BJ (cell line): ENCODE results near the gene TBL1XR1. TPM values are rescaled to one million over a fixed set of nuclear protein-coding genes. Genes with fewer than 3 reads are reported as not detected.

Source experiments
- CTCF ChIA-PET: fragments of 350-600 bp; formaldehyde crosslinking; extraction: SDS; loops from one replicate; lab custom pipeline; 2021; ENCODE audit warnings: antibody characterized with exemption, inconsistent platforms; lab: Yijun Ruan, JAX
- POLR2A ChIA-PET: fragments of 300-600 bp; sonication (Branson Sonifier 250); formaldehyde crosslinking; extraction: SDS; loops from one replicate; lab custom pipeline; 2021; ENCODE audit warnings: antibody characterized with exemption; lab: Charles Lee
- DNase-seq: peaks from one replicate; pipeline ENCODE4 v3.0.0-alpha.2; 2011; ENCODE audit warnings: low read depth
- H3K27me3 ChIP-seq: 2 replicates; pipeline ENCODE4 v1.6.0; 2011; ENCODE audit warnings: low read length; ENCODE audit not compliant: control insufficient read depth, insufficient read depth
- H3K36me3 ChIP-seq: 2 replicates; pipeline ENCODE4 v1.5.1; 2011; ENCODE audit warnings: low read length; ENCODE audit not compliant: control insufficient read depth, insufficient read depth
- H3K4me3 ChIP-seq: 2 replicates; pipeline ENCODE4 v1.5.1; 2011; ENCODE audit warnings: low read depth, mild to moderate bottlenecking, control low read depth, low read length
- CTCF ChIP-seq: IDR thresholded peaks from 2 replicates; pipeline ENCODE4 v1.5.1; 2011; ENCODE audit warnings: low read depth, mild to moderate bottlenecking, control low read depth, inconsistent platforms, low read length, moderate library complexity; ENCODE audit not compliant: insufficient read depth
- polyA plus RNA-seq: library from polyadenylated mRNA; depleted of rRNA; stranded (reverse); fragments of >200 nt; gene quantifications from 2 replicates; pipeline ENCODE4 v1.2.3, GENCODE V29; 2011

Gene TBL1XR1
- polyA plus RNA-seq, 1 experiment = 95.4 TPM

- ChIA-PET POLR2A (no interaction called here), CTCF (no interaction called here)
- H3K4me3 ChIP-seq = no peak overlapping the region
- TF ChIP-seq CTCF = no peak
- no peak for DNase-seq
- peaks cover 10% of the 10 kb centered on the region for H3K36me3 ChIP-seq
- H3K27me3 ChIP-seq = no peaks in the 10 kb centered on the region
Measured at GRCh38 chr3:177041021-177041729, 156.1 kb downstream of the TBL1XR1 start.

GRCh38 chr3:177039490-177040274 lies 157.6 kb downstream of the TBL1XR1 start:
- Histone ChIP-seq H3K4me3 (no peak overlapping the region), H3K27me3 (no peaks in the 10 kb centered on the region), H3K36me3 (peaks cover 10% of the 10 kb centered on the region)
- no peak for DNase-seq
- ChIA-PET POLR2A (no interaction called here), CTCF (interaction anchor here (1.0 kb wide), 1 partner anchor 12 kb away, joined by 3 read pairs; no protein-coding TSS in a partner anchor)
- TF ChIP-seq CTCF = no peak

GRCh38 chr3:177037241-177037640 lies 160.0 kb downstream of the TBL1XR1 start:
- H3K4me3 ChIP-seq = no peak overlapping the region
- CTCF ChIA-PET = no interaction called here
- no peak for TF ChIP-seq CTCF
- peaks cover 10% of the 10 kb centered on the region for H3K36me3 ChIP-seq
- no peaks in the 10 kb centered on the region for H3K27me3 ChIP-seq
- no peak for DNase-seq
- POLR2A ChIA-PET = no interaction called here

- peaks cover 6% of the 10 kb centered on the region for H3K36me3 ChIP-seq
- DNase-seq = no peak
- TF ChIP-seq CTCF = no peak
- no peak overlapping the region for H3K4me3 ChIP-seq
- CTCF ChIA-PET = interaction anchor here (1.2 kb wide), 1 partner anchor 11 kb away, joined by 3 read pairs; no protein-coding TSS in a partner anchor
- H3K27me3 ChIP-seq = no peaks in the 10 kb centered on the region
- POLR2A ChIA-PET = no interaction called here
Measured at GRCh38 chr3:177035676-177036075, 161.6 kb downstream of the TBL1XR1 start.

- DNase-seq = no peak
- H3K27me3 ChIP-seq = no peaks in the 10 kb centered on the region
- H3K36me3 ChIP-seq = peaks cover 6% of the 10 kb centered on the region
- TF ChIP-seq CTCF = no peak
- ChIA-PET CTCF (no interaction called here), POLR2A (no interaction called here)
- no peak overlapping the region for H3K4me3 ChIP-seq
Measured at GRCh38 chr3:177034832-177035475, 162.3 kb downstream of the TBL1XR1 start.
